HuH-7 (cell line): Measurements from ENCODE around the gene CITED2.
"Not testable (repeated sequence)": the region's sequence is repeated elsewhere in the genome, so short reads cannot be mapped to it uniquely, and the experiment has no call there.

Source experiments
- DNase-seq: peaks from one replicate; pipeline ENCODE4 v3.0.0; 2011; ENCODE audit warnings: low spot score

Gene CITED2

GRCh38 chr6:139364302-139364981, 10.0 kb downstream of the CITED2 start:
- DNase-seq, result no peak

- not testable (repeated sequence) for DNase-seq
Observed at GRCh38 chr6:139363797-139364196, 10.7 kb downstream of the CITED2 start.

DNA sequence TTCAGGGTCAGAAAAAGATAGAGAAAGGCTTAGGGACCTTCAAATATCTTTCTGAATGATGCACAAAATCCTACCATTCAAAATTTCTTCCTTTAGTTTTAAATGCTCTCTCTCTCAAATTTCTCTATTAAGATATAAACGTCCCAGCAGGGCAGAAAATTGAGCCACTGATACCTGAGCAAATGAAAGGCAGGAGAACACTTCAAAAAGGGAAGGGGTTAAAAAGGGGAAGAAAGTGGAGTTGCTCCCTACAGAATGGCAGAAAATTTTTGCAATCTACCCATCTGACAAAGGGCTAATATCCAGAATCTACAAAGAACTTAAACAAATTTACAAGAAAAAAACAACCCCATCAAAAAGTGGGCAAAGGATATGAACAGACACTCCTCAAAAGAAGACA, 11.3 kb downstream of the CITED2 start:
- DNase-seq, result not testable (repeated sequence)

- DNase-seq, result no peak
Observed at GRCh38 chr6:139361211-139361610, 13.2 kb downstream of the CITED2 start.

- DNase-seq, result no peak
Observed at GRCh38 chr6:139356924-139357323, 17.5 kb downstream of the CITED2 start.

- DNase-seq, result no peak
Observed at GRCh38 chr6:139355777-139356445, 18.5 kb downstream of the CITED2 start.

GRCh38 chr6:139355172-139355571, 19.3 kb downstream of the CITED2 start:
- DNase-seq, result no peak

- DNase-seq, result no peak
Observed at GRCh38 chr6:139354189-139354588, 20.3 kb downstream of the CITED2 start.

GRCh38 chr6:139349464-139350020, 24.9 kb downstream of the CITED2 start:
- no peak for DNase-seq

DNA sequence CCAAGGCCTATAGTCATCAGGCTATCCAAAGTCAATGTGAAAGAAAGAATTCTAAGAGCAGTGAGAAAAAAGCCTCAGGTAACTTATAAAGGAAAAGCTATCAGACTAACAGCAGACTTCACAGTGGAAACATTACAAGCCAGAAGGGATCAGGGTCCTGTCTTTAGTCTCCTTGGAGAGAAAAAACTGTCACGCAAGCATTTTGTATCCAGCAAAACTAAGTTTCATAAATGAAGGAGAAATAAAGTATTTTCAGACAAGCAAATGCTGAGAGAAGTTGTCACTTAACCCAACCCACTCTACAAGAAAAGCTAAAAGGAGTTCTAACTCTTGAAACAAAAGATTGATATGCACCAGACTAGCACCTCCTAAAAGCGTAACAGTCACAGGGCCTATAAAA, 28.1 kb downstream of the CITED2 start:
- no peak for DNase-seq

DNA sequence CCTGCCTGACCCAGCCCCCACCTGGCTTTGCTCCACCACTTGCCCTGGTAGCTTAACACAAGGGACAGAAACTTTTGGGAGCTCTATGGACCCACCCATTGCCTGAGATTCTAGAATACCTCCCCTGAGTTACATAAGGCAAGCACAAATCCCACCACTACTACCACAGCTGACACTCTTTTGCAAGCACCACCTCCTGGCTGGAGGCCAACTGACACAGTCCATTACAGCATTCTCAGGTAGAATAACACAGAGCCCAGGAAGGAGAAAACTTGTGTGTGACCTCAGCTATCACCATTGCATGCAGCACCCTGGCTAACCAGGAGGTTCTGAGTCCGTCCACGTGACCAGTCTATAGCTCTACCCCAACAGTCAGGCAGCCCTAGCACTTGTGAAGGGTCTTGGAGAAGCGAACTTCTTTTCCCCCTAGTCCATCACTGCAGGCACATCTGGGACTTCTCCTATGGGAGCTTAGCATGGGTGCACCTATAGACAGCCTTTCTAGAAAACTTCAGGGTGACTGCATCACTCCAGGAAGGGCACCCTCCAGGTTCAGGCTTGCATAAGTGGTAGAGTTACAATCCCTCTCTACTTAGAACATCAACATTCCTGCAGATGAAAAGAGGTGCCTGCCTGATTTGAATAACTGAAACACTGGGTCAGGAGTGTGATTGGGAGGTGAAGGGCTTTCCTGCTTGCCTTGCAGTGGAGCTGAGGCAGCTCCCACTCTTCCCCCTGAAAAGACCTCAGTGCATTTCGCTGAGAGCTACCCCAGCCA, 30.1 kb downstream of the CITED2 start:
- no peak for DNase-seq

DNA sequence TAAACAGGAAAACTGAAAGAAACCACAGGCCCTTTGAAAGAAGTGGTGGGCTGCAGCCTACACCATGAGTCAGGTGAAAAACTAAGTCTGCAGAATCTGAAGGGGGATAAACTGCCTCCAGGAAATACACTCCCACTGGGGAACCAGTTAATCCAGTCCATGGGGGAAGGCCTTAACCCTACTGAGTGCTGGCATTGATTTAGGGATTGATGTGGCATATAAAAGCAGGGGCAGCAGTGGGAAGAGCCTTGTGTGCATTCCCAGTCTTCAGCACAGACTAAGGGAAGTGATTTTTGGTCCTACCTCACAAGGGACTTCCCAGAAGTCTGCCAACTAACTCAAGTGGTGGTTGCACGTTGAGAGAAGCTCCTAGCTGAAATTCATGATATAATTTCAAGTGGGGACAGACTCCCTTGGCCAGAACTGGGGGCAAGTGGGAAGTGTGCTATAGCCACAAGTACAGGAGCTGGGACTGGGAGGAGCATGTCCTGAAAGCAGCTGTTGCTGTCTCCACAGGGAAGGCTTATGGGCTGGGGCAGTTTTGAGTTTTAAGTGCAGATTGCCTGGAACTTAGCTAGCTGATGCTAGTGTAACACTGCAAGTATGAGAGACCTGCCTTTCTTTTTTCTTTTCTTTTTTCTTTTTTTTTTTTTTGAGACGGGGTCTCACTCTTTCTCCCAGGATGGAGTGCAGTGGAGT, 31.2 kb downstream of the CITED2 start:
- DNase-seq, result no peak

GRCh38 chr6:139341060-139341459, 33.4 kb downstream of the CITED2 start:
- DNase-seq, result no peak

DNA sequence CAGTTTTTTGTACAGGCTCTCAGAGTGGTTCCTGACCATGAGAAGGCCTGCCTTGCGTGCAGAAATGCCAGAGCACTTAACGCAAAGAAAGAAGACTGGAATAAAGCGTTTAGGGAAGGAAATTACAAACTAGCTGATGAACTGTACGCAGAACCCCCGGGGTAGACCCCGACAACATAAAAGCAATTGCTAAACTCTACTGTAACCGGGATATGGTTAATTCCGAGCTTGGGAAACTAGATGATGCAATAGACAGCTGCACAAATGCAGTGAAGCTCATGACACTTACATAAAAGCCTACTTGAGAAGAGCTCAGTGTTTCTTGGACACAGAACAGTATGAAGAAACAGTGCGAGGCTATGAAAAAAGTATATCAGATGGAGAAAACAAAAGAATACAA, 35.7 kb downstream of the CITED2 start:
- no peak for DNase-seq

GRCh38 chr6:139337830-139338229, 36.6 kb downstream of the CITED2 start:
- DNase-seq, result no peak

DNA sequence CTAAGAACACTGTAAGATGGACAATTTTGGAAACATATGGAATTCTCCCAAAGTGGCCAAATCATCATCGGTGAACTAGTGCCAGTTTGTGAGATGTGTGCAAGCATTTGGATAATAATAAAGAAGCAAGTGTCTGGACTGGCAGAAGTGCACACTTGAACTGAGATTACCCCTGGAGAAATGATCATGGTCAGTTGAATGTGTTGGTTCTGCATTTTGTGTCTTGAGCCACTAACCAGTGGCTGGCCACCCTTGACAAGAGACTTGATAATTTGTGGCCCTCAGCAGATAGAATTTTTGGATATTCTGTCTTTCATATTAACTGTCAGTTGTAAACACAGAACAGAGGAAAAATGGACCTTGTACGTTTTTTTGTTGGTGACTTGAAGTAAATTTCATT, 37.4 kb downstream of the CITED2 start:
- no peak for DNase-seq

GRCh38 chr6:139336488-139336887, 38.0 kb downstream of the CITED2 start:
- no peak for DNase-seq

GRCh38 chr6:139335447-139336210, 38.8 kb downstream of the CITED2 start:
- DNase-seq, result no peak

DNA sequence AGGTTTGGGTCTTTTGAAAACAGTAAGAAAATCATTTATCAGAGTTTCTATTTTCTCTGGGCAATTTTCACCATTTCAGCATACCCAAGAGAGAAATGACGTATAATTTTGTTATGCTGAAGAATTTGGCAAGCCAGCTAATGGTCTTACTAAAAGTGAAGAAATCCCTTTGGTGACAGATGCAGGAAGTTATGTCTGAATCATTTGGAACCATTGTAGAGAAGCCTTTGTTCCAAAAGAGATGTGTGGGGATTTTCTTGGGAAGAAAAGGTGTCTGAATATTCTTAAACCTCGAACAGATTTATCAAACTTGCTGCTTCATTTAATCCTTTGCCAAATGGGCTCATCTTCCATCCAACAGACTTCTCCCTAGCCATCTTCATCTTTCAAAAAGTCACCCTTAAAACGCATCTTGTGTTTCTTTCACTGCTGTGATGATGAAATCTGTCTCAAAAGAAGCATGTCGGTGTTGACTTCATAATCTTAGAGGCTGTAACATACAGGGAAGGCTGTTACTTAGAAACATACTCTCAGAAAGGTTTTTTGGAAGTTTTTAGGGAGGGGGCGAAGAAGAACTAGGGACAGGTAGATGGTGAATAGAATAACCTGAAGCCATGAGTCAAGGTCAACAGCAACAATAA, 39.5 kb downstream of the CITED2 start:
- DNase-seq, result no peak

DNA sequence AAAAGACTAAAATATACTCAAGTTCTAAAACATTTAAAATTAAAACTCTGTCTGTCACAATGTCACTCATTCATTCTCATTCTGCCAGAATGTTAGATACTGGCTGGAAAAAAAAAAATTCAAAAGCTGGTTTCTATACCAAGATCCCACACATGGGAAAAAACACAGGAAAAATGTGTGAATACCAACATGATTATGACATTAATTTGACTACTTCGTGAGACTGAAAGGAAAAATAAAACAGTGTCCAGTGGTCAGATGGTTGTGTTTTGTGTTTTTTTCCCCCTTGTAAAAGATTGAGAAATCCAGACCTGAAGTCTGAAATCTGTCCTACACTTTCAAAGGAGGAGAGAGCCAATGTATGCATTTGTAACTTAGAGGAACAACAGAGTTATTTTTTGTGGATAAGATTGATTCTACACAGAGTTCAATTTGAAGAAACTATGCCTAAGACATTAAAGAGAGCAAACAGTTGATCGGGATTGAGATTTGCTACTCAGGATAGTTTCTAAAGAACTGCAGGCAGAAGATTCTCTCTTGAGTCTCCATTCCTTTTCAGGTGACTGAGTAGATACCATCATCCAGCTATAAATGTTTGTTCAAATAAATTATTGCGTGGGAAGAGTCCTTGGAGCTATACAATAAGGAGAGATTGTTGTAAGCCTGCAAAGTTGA, 43.5 kb downstream of the CITED2 start:
- no peak for DNase-seq
